HL-60 (cell line): ENCODE measurements around the gene TSPAN1.

Experiments
- GABPA ChIP-seq: IDR thresholded peaks from 2 replicates; pipeline ENCODE4 v1.6.1; 2012; ENCODE audit warnings: low read depth
- POLR2AphosphoS5 ChIP-seq: IDR thresholded peaks from 2 replicates; pipeline ENCODE4 v1.6.1; 2012; ENCODE audit warnings: low read depth
- REST ChIP-seq: IDR thresholded peaks from 2 replicates; pipeline ENCODE4 v1.6.1; 2012; ENCODE audit warnings: low read depth; ENCODE audit not compliant: insufficient replicate concordance
- SPI1 ChIP-seq: IDR thresholded peaks from 2 replicates; pipeline ENCODE4 v1.6.1; 2012; ENCODE audit warnings: low read depth, mild to moderate bottlenecking, borderline replicate concordance
- TF ChIP-seq, protein P1 (sequence below): IDR thresholded peaks from one replicate; pipeline ENCODE4 v1.5.1; 2011; ENCODE audit warnings: low read length, control low read depth, inconsistent platforms; ENCODE audit not compliant: insufficient read depth

DNA sequence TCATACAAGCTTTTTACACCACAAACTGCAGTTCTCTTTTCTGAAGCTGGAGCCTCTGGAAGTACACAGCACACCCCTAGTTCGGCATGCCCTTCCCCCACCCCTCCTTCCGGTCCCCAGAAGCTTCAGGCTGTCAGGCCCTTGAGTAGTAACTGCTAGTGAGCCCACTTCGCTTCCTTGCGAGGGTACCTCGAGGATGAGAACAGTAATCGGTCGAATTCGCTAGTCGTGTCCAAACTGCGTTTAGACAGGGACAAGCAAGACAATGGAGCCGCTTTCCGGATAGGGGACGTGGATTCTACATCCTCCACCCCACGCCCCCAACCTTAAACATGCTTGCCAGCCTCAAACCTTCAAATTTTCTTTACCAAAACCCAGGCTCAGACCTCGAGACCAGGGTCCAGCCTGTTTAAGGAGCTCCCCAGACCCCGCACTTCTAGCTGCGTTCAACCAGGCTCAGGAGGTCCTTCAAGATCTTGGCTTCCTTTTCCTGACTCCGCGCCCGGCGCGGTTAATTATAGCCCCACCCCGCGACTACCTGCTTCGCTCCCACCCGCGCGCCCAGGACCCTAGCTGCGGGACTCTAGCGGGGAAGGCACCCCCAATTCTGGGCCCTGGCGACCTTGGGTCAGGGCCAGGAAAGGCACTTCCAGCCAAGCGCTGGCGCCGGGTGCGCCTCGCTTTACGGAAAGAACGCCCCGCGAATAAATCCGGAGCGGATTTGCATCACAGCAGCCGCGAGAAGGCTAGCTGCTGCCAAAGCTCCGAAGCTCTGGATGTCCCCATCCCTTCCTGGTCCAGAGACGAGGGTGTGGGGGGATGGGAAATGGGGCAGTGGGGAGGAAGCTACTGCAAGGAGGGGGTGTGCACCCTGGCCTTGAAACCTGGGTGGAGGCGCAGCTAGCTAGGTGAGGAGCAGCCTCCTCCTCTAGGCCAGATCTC, 8.1 kb upstream of the TSPAN1 start:
- TF ChIP-seq REST (no peak), GABPA (no peak), POLR2AphosphoS5 (no peak), SPI1 (peak; percentile 49; the same call in 1 of the 2 replicates)
- TF ChIP-seq, protein P1, sequence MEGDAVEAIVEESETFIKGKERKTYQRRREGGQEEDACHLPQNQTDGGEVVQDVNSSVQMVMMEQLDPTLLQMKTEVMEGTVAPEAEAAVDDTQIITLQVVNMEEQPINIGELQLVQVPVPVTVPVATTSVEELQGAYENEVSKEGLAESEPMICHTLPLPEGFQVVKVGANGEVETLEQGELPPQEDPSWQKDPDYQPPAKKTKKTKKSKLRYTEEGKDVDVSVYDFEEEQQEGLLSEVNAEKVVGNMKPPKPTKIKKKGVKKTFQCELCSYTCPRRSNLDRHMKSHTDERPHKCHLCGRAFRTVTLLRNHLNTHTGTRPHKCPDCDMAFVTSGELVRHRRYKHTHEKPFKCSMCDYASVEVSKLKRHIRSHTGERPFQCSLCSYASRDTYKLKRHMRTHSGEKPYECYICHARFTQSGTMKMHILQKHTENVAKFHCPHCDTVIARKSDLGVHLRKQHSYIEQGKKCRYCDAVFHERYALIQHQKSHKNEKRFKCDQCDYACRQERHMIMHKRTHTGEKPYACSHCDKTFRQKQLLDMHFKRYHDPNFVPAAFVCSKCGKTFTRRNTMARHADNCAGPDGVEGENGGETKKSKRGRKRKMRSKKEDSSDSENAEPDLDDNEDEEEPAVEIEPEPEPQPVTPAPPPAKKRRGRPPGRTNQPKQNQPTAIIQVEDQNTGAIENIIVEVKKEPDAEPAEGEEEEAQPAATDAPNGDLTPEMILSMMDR, result no peak
